ENCODE results near the gene UQCRQ.
A peak's percentile ranks its signal among the peaks of the same experiment; 100 is the strongest.

The UQCRQ gene

DNA sequence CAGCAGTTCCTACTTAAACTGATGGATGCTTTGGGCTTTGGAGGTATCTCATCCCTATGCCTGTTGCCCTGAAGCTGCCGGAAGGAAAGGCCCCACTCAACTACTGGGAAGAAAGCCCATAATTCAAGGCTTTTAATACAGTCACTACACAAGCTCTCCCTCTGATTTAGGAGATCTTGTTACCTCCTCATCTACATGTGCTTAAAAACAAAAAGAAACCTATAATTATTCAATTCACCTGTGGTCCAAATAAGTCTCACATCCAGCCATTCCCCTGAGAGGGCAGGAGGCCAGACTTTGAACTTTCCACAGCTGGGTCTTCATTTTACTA lies 6.3 kb downstream of the UQCRQ start:
- H3K27ac Mint-ChIP-seq: peak overlapping the region; percentile 50
- peaks cover 7% of the 10 kb centered on the region for H3K4me1 Mint-ChIP-seq (ENCODE audit: low read depth)
- H3K27me3 Mint-ChIP-seq: no peaks in the 10 kb centered on the region
- H3K4me3 Mint-ChIP-seq: no peak overlapping the region
- H3K36me3 Mint-ChIP-seq: peaks cover 8% of the 10 kb centered on the region
- H3K9me3 Mint-ChIP-seq (ENCODE audit: low read depth): no peaks in the 10 kb centered on the region

- Mint-ChIP-seq H3K4me3 (no peak within 1 kb of the TSS), H3K36me3 (peaks cover 6% of the 10 kb centered on the region), H3K9me3 (ENCODE audit: low read depth) (no peaks in the 10 kb centered on the region), H3K27me3 (no peaks in the 10 kb centered on the region), H3K4me1 (ENCODE audit: low read depth) (peaks cover 6% of the 10 kb centered on the region), H3K27ac (peak within 1 kb of the TSS; percentile 50)
These were observed 6.9 kb downstream of the UQCRQ start, which contains the start of gene LEAP2 for GRCh38 chr5:132873119-132873929. LEAP2 (plus strand) TSS chr5:132873668; CDS start chr5:132873695, 27 bp downstream.

- Mint-ChIP-seq H3K36me3 (peaks cover 4% of the 10 kb centered on the region), H3K27ac (peak overlapping the region; percentile 34), H3K9me3 (ENCODE audit: low read depth) (no peaks in the 10 kb centered on the region), H3K4me3 (no peak overlapping the region), H3K27me3 (no peaks in the 10 kb centered on the region), H3K4me1 (ENCODE audit: low read depth) (peaks cover 3% of the 10 kb centered on the region)
These were observed 7.5 kb downstream of the UQCRQ start for GRCh38 chr5:132873930-132874271.

DNA sequence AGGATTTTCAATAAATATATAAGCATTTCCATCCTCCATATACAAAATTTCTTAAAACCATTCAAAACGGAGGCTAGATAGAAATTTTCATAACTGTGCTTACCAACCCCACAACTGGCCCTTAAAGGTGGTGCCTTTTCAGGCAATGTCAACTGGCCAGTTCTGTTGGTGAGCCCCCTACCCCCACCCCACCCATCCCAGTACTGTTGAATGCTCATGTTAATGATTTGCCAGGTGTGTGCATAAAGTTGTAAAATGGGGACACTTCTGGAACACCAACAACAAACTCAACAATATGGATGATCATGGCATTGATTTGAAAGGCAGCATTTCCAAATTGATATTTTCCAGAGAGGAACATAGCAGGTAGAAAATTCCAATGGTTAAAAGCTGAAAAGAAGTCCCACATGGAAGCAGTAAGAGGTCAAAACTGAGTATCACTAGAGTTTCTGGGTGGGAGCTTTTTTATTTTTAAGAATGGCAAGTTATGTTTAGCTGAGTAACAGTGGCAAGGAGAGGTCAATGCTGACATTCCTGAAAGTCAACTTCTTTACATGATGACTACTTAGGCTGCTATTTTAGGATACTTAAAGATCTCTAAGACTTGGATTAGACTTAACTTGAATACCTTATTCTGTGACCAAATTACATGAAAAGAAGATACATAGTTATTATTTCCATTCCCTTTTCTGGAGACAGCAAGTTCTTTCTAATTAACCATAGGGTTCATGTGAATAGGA lies 9.7 kb downstream of the UQCRQ start:
- Mint-ChIP-seq H3K27ac (no peak overlapping the region), H3K36me3 (peaks cover 6% of the 10 kb centered on the region), H3K27me3 (no peaks in the 10 kb centered on the region)

GRCh38 chr5:132877466-132877865 lies 11.0 kb downstream of the UQCRQ start:
- no peak overlapping the region for H3K4me3 Mint-ChIP-seq
- H3K27me3 Mint-ChIP-seq: no peaks in the 10 kb centered on the region
- H3K4me1 Mint-ChIP-seq (ENCODE audit: low read depth): no peaks in the 10 kb centered on the region
- peaks cover 6% of the 10 kb centered on the region for H3K36me3 Mint-ChIP-seq
- no peak overlapping the region for H3K27ac Mint-ChIP-seq
- H3K9me3 Mint-ChIP-seq (ENCODE audit: low read depth): no peaks in the 10 kb centered on the region

More for the DNA sequence above, 9.7 kb downstream of the UQCRQ start:
- Mint-ChIP-seq H3K4me1 (ENCODE audit: low read depth) (no peaks in the 10 kb centered on the region), H3K9me3 (ENCODE audit: low read depth) (no peaks in the 10 kb centered on the region), H3K4me3 (no peak overlapping the region)

- Mint-ChIP-seq H3K36me3 (peaks cover 6% of the 10 kb centered on the region), H3K9me3 (ENCODE audit: low read depth) (no peaks in the 10 kb centered on the region), H3K4me3 (no peak overlapping the region), H3K27me3 (no peaks in the 10 kb centered on the region), H3K27ac (no peak overlapping the region), H3K4me1 (ENCODE audit: low read depth) (no peaks in the 10 kb centered on the region)
These were observed 11.5 kb downstream of the UQCRQ start for GRCh38 chr5:132877938-132878337.

- H3K27ac Mint-ChIP-seq: no peak overlapping the region
These were observed 16.9 kb downstream of the UQCRQ start for GRCh38 chr5:132883261-132883834.

DNA sequence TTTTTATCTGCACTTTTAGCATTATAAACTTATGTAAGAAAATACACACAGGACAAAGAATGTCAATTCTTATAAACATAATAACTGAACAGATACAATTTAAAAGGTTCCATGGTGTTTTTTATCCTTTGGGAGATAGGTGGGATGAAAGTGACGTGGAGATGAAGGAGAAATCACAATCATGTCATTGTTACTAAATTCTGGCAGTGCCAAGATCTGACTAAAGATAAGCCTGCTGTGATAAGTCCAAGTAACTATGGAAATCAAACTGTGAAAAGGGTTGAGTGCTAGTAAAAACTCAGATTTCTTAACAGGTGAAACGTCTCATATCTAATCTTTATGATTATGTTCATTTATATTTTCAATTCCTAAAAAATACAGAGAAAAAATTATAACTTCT lies 18.1 kb downstream of the UQCRQ start:
- Mint-ChIP-seq H3K27me3 (no peaks in the 10 kb centered on the region), H3K27ac (no peak overlapping the region), H3K4me3 (no peak overlapping the region), H3K36me3 (peaks cover 3% of the 10 kb centered on the region), H3K4me1 (ENCODE audit: low read depth) (peaks cover 2% of the 10 kb centered on the region), H3K9me3 (ENCODE audit: low read depth) (no peaks in the 10 kb centered on the region)

More at GRCh38 chr5:132883261-132883834, 16.9 kb downstream of the UQCRQ start:
- H3K4me3 Mint-ChIP-seq: no peak overlapping the region
- H3K27me3 Mint-ChIP-seq: no peaks in the 10 kb centered on the region
- peaks cover 2% of the 10 kb centered on the region for H3K4me1 Mint-ChIP-seq (ENCODE audit: low read depth)
- H3K9me3 Mint-ChIP-seq (ENCODE audit: low read depth): no peaks in the 10 kb centered on the region
- H3K36me3 Mint-ChIP-seq: peaks cover 3% of the 10 kb centered on the region

- H3K36me3 Mint-ChIP-seq: no peaks in the 10 kb centered on the region
- no peaks in the 10 kb centered on the region for H3K9me3 Mint-ChIP-seq (ENCODE audit: low read depth)
- H3K27ac Mint-ChIP-seq: peak overlapping the region; percentile 8
- H3K27me3 Mint-ChIP-seq: no peaks in the 10 kb centered on the region
- H3K4me3 Mint-ChIP-seq: no peak overlapping the region
- peaks cover 4% of the 10 kb centered on the region for H3K4me1 Mint-ChIP-seq (ENCODE audit: low read depth)
These were observed 19.8 kb downstream of the UQCRQ start for GRCh38 chr5:132886064-132886823.

- no peak overlapping the region for H3K4me3 Mint-ChIP-seq
- H3K27me3 Mint-ChIP-seq: no peaks in the 10 kb centered on the region
These were observed 20.8 kb downstream of the UQCRQ start for GRCh38 chr5:132887283-132887682.

GRCh38 chr5:132889501-132889900 lies 23.1 kb downstream of the UQCRQ start:
- peaks cover 4% of the 10 kb centered on the region for H3K4me1 Mint-ChIP-seq (ENCODE audit: low read depth)
- no peaks in the 10 kb centered on the region for H3K36me3 Mint-ChIP-seq
- no peaks in the 10 kb centered on the region for H3K9me3 Mint-ChIP-seq (ENCODE audit: low read depth)
- no peak overlapping the region for H3K27ac Mint-ChIP-seq
- H3K27me3 Mint-ChIP-seq: no peaks in the 10 kb centered on the region
- H3K4me3 Mint-ChIP-seq: no peak overlapping the region

More at GRCh38 chr5:132887283-132887682, 20.8 kb downstream of the UQCRQ start:
- peaks cover 4% of the 10 kb centered on the region for H3K4me1 Mint-ChIP-seq (ENCODE audit: low read depth)
- H3K27ac Mint-ChIP-seq: peak overlapping the region; percentile 6
- H3K36me3 Mint-ChIP-seq: no peaks in the 10 kb centered on the region
- H3K9me3 Mint-ChIP-seq (ENCODE audit: low read depth): no peaks in the 10 kb centered on the region

GRCh38 chr5:132890817-132891216 lies 24.4 kb downstream of the UQCRQ start:
- Mint-ChIP-seq H3K27ac (no peak overlapping the region), H3K9me3 (ENCODE audit: low read depth) (no peaks in the 10 kb centered on the region), H3K4me3 (no peak overlapping the region), H3K36me3 (peaks cover 2% of the 10 kb centered on the region), H3K4me1 (ENCODE audit: low read depth) (peaks cover 2% of the 10 kb centered on the region), H3K27me3 (no peaks in the 10 kb centered on the region)

DNA sequence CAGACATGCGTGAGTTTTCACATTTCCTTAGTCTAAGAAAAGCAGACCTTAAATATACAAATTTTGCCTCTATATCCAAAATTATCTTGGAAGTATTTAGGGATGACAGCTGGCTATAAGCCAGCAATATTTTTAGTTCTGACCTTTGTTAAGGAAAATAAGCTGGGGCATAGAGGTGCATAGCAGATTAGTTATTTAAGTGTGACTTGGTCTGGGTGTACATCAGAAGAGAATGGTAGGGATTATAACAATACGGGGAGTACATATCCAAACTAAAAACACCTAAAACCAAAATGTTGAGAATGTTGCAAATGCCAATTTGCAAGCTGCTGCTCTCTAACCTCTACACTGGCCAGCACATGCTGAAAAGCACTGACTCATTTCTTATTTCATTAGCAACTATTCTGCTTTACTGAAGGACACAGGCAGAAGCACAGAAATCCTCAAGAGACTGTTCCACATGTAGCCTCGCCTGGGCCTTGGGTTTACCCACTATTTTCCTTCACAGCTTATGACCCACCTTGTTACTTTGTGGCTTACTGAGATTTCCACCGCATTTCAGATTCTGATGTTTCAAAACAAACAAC lies 29.4 kb downstream of the UQCRQ start:
- H3K27ac Mint-ChIP-seq: no peak overlapping the region
- no peaks in the 10 kb centered on the region for H3K4me1 Mint-ChIP-seq (ENCODE audit: low read depth)
- no peak overlapping the region for H3K4me3 Mint-ChIP-seq
- H3K9me3 Mint-ChIP-seq (ENCODE audit: low read depth): no peaks in the 10 kb centered on the region
- H3K36me3 Mint-ChIP-seq: peaks cover 5% of the 10 kb centered on the region
- H3K27me3 Mint-ChIP-seq: no peaks in the 10 kb centered on the region

- Mint-ChIP-seq H3K4me3 (no peak overlapping the region), H3K4me1 (ENCODE audit: low read depth) (no peaks in the 10 kb centered on the region), H3K27ac (peak overlapping the region; percentile 4), H3K27me3 (no peaks in the 10 kb centered on the region), H3K9me3 (ENCODE audit: low read depth) (no peaks in the 10 kb centered on the region), H3K36me3 (peaks cover 5% of the 10 kb centered on the region)
These were observed 30.2 kb downstream of the UQCRQ start for GRCh38 chr5:132896685-132897084.

All from activated naive CD8-positive, alpha-beta T cell (primary cell).